GM10248 (cell line): Measurements from ENCODE around the gene TMEM132A.

ENCODE experiments used
- CTCF ChIA-PET: fragments of 300-600 bp; sonication (Branson Sonifier 250); formaldehyde crosslinking; extraction: SDS; loops from one replicate; lab custom pipeline; 2021; ENCODE audit warnings: antibody characterized with exemption; lab: Yijun Ruan, JAX
- POLR2A ChIA-PET: fragments of 350-650 bp; sonication (Branson Sonifier 250); formaldehyde crosslinking; extraction: SDS; loops from one replicate; lab custom pipeline; 2020; ENCODE audit warnings: antibody characterized with exemption; lab: Yijun Ruan, JAX
- DNase-seq: peaks from one replicate; pipeline ENCODE4 v3.0.0; 2012; ENCODE audit errors: extremely low spot score
- CTCF ChIP-seq: IDR thresholded peaks from 2 replicates; pipeline ENCODE4 v1.5.1; 2012; ENCODE audit warnings: mild to moderate bottlenecking, low read depth; ENCODE audit errors: extremely low read depth, missing control alignments, control extremely low read depth

Gene TMEM132A

GRCh38 chr11:60955571-60955970 lies 31.3 kb downstream of the TMEM132A start:
- DNase-seq: no peak
- CTCF ChIA-PET: interaction anchor here (1.1 to 1.6 kb wide), 5 partner anchors 10 to 174 kb away, joined by 3 to 5 read pairs (median 3); partner anchors contain the start of gene TMEM109
- POLR2A ChIA-PET: no interaction called here

GRCh38 chr11:60957188-60957587 lies 32.9 kb downstream of the TMEM132A start:
- DNase-seq: no peak
- CTCF ChIA-PET: no interaction called here

More at GRCh38 chr11:60955571-60955970, 31.3 kb downstream of the TMEM132A start:
- TF ChIP-seq CTCF: no peak

GRCh38 chr11:60959431-60959830 lies 35.2 kb downstream of the TMEM132A start:
- CTCF ChIA-PET: interaction anchor here (1.0 to 1.7 kb wide), 4 partner anchors 10 to 227 kb away, joined by 3 to 5 read pairs (median 4); no protein-coding TSS in a partner anchor
- DNase-seq: no peak
- no peak for TF ChIP-seq CTCF
- POLR2A ChIA-PET: no interaction called here

More at GRCh38 chr11:60957188-60957587, 32.9 kb downstream of the TMEM132A start:
- no peak for TF ChIP-seq CTCF
- POLR2A ChIA-PET: no interaction called here

- DNase-seq: no peak
- POLR2A ChIA-PET: no interaction called here
- CTCF ChIA-PET: interaction anchor here (1.3 to 2.6 kb wide), 4 partner anchors 9 to 226 kb away, joined by 3 to 10 read pairs (median 4); no protein-coding TSS in a partner anchor
- no peak for TF ChIP-seq CTCF
Observed at GRCh38 chr11:60960405-60960804, 36.1 kb downstream of the TMEM132A start.

- no peak for DNase-seq
- ChIA-PET POLR2A (no interaction called here), CTCF (interaction anchor here (1.0 to 2.0 kb wide), 4 partner anchors 13 to 164 kb away, joined by 3 to 5 read pairs (median 4); partner anchors contain the start of gene SLC15A3)
- no peak for TF ChIP-seq CTCF
Observed at GRCh38 chr11:60964801-60965200, 40.5 kb downstream of the TMEM132A start.

GRCh38 chr11:60966890-60967289 lies 42.6 kb downstream of the TMEM132A start:
- DNase-seq: no peak
- CTCF ChIA-PET: interaction anchor here (1.2 to 1.9 kb wide), 8 partner anchors 12 to 94 kb away, joined by 3 to 5 read pairs (median 4); no protein-coding TSS in a partner anchor
- no peak for TF ChIP-seq CTCF
- POLR2A ChIA-PET: no interaction called here
